ENCODE measurements around the gene TUBB3. TPM values are rescaled to one million over a fixed set of nuclear protein-coding genes. Genes with fewer than 3 reads are reported as not detected.

Gene TUBB3
- total RNA-seq, 1 experiment from 2014 or later = 164 TPM

DNA sequence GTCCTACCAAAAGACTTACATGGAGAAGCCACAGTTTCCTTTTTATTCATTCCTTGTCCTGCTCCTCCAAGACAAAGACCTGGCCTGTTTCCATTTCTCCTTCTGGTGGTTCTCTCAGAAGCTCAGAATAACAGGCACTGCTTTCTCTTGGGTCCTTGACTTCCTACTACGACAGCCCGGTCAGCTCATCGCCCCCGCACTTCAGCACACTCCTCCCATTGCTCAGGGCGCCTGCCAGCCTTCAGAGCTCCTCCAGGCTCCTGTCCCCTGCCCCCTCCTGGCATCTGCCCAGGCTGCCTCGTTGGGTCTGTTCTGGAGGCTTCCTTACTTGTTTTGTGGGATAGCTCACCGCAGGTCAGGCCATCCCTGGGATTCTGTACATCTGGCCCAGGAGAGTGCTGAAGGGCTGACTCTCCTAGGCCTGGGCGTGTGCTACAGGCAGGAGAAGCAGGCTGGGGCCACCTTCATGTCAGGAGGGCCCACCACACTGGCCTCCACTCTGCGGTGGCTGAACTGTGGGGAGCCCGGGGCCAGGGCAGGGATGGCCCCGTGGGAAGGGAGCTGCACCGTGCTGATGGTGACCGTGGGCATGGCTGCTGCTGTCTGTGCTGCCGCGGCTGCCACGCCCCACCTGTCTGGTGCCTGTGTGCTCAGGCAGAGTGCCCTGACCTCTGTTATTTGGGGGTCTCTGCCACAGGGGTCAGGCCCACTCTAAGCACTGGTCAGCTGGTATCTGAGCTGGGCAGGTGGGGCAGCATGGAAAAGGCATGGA, 32.1 kb upstream of the TUBB3 start:
- no peak overlapping the region for H2AK5ac ChIP-seq (ENCODE audit: insufficient read length, low read length)
- Mint-ChIP-seq H3K27ac (peak overlapping the region in 1 of 3 experiments; percentile 76; a peak in 1 of 7 replicates), H3K9me3 (no peaks in the 10 kb centered on the region), H3K4me1 (no peaks in the 10 kb centered on the region), H3K36me3 (ENCODE audit: insufficient read depth in 1 of 3, low read depth in 3 of 3) (peaks cover 24 to 68% (median 61%) of the 10 kb centered on the region in 3 experiments), H3K27me3 (ENCODE audit: low read depth) (no peaks in the 10 kb centered on the region), H3K4me3 (no peak overlapping the region)
- no peak overlapping the region for H3K14ac ChIP-seq (ENCODE audit: insufficient read depth, low read length)
- H3K27ac ChIP-seq (ENCODE audit: insufficient read length, low read depth, low read length) = no peak overlapping the region
- H2BK5ac ChIP-seq (ENCODE audit: insufficient read length, low read length) = no peak overlapping the region
- no peak overlapping the region for H3K4ac ChIP-seq (ENCODE audit: low read depth, low read length)
- no peaks in the 10 kb centered on the region for H3K23me2 ChIP-seq (ENCODE audit: insufficient read length, low read depth, low read length, poor library complexity, severe bottlenecking)
- no peak overlapping the region for H2AFZ ChIP-seq (ENCODE audit: low read length)
- H3K27me3 ChIP-seq (ENCODE audit: insufficient read depth, low read length) = no peaks in the 10 kb centered on the region
- no peak overlapping the region for H3K9ac ChIP-seq (ENCODE audit: extremely low read depth, insufficient read length, low read length)
- no peak overlapping the region for H3K56ac ChIP-seq (ENCODE audit: insufficient read length, low read depth, low read length)
- H2BK20ac ChIP-seq (ENCODE audit: low read depth, low read length, poor library complexity, severe bottlenecking) = no peak overlapping the region
- no peaks in the 10 kb centered on the region for H3K79me2 ChIP-seq (ENCODE audit: insufficient read depth, low read length)
- no peaks in the 10 kb centered on the region for H3K9me3 ChIP-seq (ENCODE audit: control insufficient read depth, low read depth, low read length)
- no peaks in the 10 kb centered on the region for H3K4me1 ChIP-seq (ENCODE audit: insufficient read depth, low read length)
- H3K4me2 ChIP-seq (ENCODE audit: insufficient read depth, insufficient read length, low read length) = no peak overlapping the region
- H3T11ph ChIP-seq (ENCODE audit: low read length) = no peak overlapping the region
- TF ChIP-seq, protein P1, sequence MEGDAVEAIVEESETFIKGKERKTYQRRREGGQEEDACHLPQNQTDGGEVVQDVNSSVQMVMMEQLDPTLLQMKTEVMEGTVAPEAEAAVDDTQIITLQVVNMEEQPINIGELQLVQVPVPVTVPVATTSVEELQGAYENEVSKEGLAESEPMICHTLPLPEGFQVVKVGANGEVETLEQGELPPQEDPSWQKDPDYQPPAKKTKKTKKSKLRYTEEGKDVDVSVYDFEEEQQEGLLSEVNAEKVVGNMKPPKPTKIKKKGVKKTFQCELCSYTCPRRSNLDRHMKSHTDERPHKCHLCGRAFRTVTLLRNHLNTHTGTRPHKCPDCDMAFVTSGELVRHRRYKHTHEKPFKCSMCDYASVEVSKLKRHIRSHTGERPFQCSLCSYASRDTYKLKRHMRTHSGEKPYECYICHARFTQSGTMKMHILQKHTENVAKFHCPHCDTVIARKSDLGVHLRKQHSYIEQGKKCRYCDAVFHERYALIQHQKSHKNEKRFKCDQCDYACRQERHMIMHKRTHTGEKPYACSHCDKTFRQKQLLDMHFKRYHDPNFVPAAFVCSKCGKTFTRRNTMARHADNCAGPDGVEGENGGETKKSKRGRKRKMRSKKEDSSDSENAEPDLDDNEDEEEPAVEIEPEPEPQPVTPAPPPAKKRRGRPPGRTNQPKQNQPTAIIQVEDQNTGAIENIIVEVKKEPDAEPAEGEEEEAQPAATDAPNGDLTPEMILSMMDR (conservative IDR thresholded peaks at IDR 0.05) = no peak
- no peaks in the 10 kb centered on the region for H3K79me1 ChIP-seq (ENCODE audit: insufficient read depth, low read depth, low read length, poor library complexity, severe bottlenecking)
- no CpG with 5 or more reads among the region's 16 CpGs for WGBS (ENCODE audit: extremely low coverage, insufficient read length, low lambda C conversion rate)
- no peak overlapping the region for H3K23ac ChIP-seq (ENCODE audit: insufficient read length, low read depth, low read length)
- no peak overlapping the region for H3K18ac ChIP-seq (ENCODE audit: insufficient read length, low read depth, low read length)
- no peaks in the 10 kb centered on the region for H4K20me1 ChIP-seq (ENCODE audit: control insufficient read depth, insufficient read depth, insufficient read length)
- H2BK12ac ChIP-seq (ENCODE audit: insufficient read length, low read depth, low read length) = no peak overlapping the region
- no peak overlapping the region for H4K5ac ChIP-seq (ENCODE audit: insufficient read length, low read depth, low read length)
- no peak overlapping the region for H4K8ac ChIP-seq (replicated peaks; ENCODE audit: insufficient read length, low read depth, low read length)
- no peak overlapping the region for H2BK15ac ChIP-seq (ENCODE audit: low read depth, low read length)
- H4K91ac ChIP-seq (ENCODE audit: insufficient read length, low read depth, low read length) = no peak overlapping the region
- no peak overlapping the region for H2BK120ac ChIP-seq (ENCODE audit: low read depth, low read length, poor library complexity, severe bottlenecking)
- DNase-seq = no peak
